Dermis blood vessel endothelial cell (primary cell): ENCODE data around the gene HBD. TPM values are rescaled to one million over a fixed set of nuclear protein-coding genes. Genes with fewer than 3 reads are reported as not detected.

Source experiments
- total RNA-seq: library from RNA; depleted of rRNA; stranded (reverse); fragments of >200 nt; gene quantifications from 2 replicates; pipeline ENCODE4 v1.2.3, GENCODE V29; 2014

Gene HBD
- total RNA-seq, 1 donor from 2014 or later = not detected

Other genes with a start within 250 kb of the HBD start
- gene OR51L1, start 239.6 kb downstream of the HBD start, total RNA-seq = not detected in 2 replicates
- not detected in 2 replicates for gene OR52J3, start 188.0 kb downstream of the HBD start, total RNA-seq
- gene OR52E2, start 174.9 kb downstream of the HBD start, total RNA-seq = not detected in 2 replicates
- not detected in 2 replicates for gene OR52E1, start 164.9 kb downstream of the HBD start, total RNA-seq
- not detected in 2 replicates for gene OR52A5, start 96.1 kb downstream of the HBD start, total RNA-seq
- not detected in 2 replicates for gene OR52A1, start 79.7 kb downstream of the HBD start, total RNA-seq
- not detected in 2 replicates for gene OR51V1, start 33.8 kb downstream of the HBD start, total RNA-seq
- gene HBB, start 7.4 kb downstream of the HBD start, total RNA-seq = not detected in 2 replicates
- not detected in 2 replicates for gene HBG1, start 15.4 kb upstream of the HBD start, total RNA-seq
- gene HBG2, start 20.3 kb upstream of the HBD start, total RNA-seq = not detected in 2 replicates
- gene HBE1, start 35.5 kb upstream of the HBD start, total RNA-seq = not detected in 2 replicates
- not detected in 2 replicates for gene OR51B4, start 67.5 kb upstream of the HBD start, total RNA-seq
- gene OR51B2, start 89.8 kb upstream of the HBD start, total RNA-seq = not detected in 2 replicates
- not detected in 2 replicates for gene OR51B5, start 109.0 kb upstream of the HBD start, total RNA-seq
- gene OR51B6, start 117.0 kb upstream of the HBD start, total RNA-seq = not detected in 2 replicates
- not detected in 2 replicates for gene OR51M1, start 149.3 kb upstream of the HBD start, total RNA-seq
- not detected in 2 replicates for gene OR51Q1, start 187.6 kb upstream of the HBD start, total RNA-seq
- gene OR51I1, start 207.0 kb upstream of the HBD start, total RNA-seq = not detected in 2 replicates
- gene OR51I2, start 214.8 kb upstream of the HBD start, total RNA-seq = not detected in 2 replicates